ENCODE measurements around the gene GGA1. TPM values are rescaled to one million over a fixed set of nuclear protein-coding genes. Genes with fewer than 3 reads are reported as not detected.
A peak's percentile ranks its signal among the peaks of the same experiment; 100 is the strongest.

GGA1 gene
- total and polyA plus RNA-seq, 2 of the 4 experiments (the other 2 are of a cell fraction): 17.2 to 48.5 TPM

DNA sequence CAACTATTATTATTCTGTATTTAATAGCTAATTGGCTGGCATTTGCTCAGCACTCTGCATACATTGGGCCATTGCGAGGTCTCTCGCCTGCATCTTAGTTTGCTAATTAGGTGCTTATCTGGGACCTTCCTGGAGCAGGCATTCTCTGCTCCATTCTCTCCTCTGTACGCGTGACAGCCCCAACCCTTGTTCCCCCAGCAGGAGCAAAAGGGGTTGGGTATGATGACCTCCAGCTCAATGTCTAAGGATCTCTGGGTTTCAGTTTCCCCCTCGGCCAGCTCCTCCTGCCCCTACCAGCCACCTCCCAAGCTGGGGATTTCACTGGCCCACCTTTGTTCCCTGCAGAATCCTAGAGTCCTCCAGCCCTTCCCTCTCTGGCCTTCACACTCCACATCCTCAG is 19.0 kb upstream of the GGA1 start:
- Histone ChIP-seq H2BK120ac (ENCODE audit: low read depth, low read length) (peak overlapping the region; percentile 39; the same call in 1 of the 2 replicates), H3K56ac (ENCODE audit: extremely low read depth, insufficient read depth, low read length) (no peak overlapping the region), H4K8ac (ENCODE audit: low read depth in 2 of 2, low read length in 2 of 2) (peak overlapping the region in 1 of 2 experiments; percentile 9; a peak in 1 of 4 replicates), H2AK9ac (replicated peaks; ENCODE audit: low read depth, low read length, poor library complexity) (no peak overlapping the region), H3K14ac (replicated peaks; ENCODE audit: low read depth, low read length) (peak overlapping the region; percentile 30; the same call in 1 of the 2 replicates), H3K79me1 (ENCODE audit: low read depth in 1 of 2, low read length in 2 of 2) (no peaks in the 10 kb centered on the region), H3K4me3 (ENCODE audit: insufficient read depth, low read depth, low read length) (no peak overlapping the region), H2BK20ac (ENCODE audit: low read depth, low read length) (peak overlapping the region; percentile 45; the same call in 1 of the 2 replicates), H3K36me3 (ENCODE audit: control insufficient read depth, insufficient read depth, low read length) (no peaks in the 10 kb centered on the region), H2BK15ac (ENCODE audit: low read depth, low read length) (no peak overlapping the region), H2AK5ac (ENCODE audit: low read depth, low read length) (no peak overlapping the region), H3K27ac (ENCODE audit: insufficient read depth, low read length) (no peak overlapping the region), H2BK5ac (ENCODE audit: low read depth, low read length, poor library complexity, severe bottlenecking) (no peak overlapping the region), H4K91ac (ENCODE audit: insufficient read depth, low read depth, low read length) (no peak overlapping the region), H3K9ac (ENCODE audit: low read depth, low read length) (no peak overlapping the region), H3K9me1 (ENCODE audit: insufficient read depth, low read length) (0 out of 2 replicates have a peak, but pooled peaks cover 3% of the 10 kb centered on the region), H2AFZ (replicated peaks; ENCODE audit: low read length, poor library complexity) (no peak overlapping the region), H3K4ac (ENCODE audit: low read depth, low read length) (no peak overlapping the region), H3K23ac (ENCODE audit: low read depth, low read length) (no peak overlapping the region), H4K5ac (ENCODE audit: low read depth, low read length) (no peak overlapping the region; the same call in 1 of the 2 replicates), H3K4me2 (ENCODE audit: low read depth, low read length) (no peak overlapping the region), H3K18ac (ENCODE audit: low read depth, low read length) (no peak overlapping the region; the same call in 1 of the 2 replicates), H3K9me3 (ENCODE audit: control insufficient read depth, insufficient read depth, low read length) (no peaks in the 10 kb centered on the region), H4K20me1 (ENCODE audit: insufficient read depth, low read length) (no peaks in the 10 kb centered on the region), H3K4me1 (ENCODE audit: control insufficient read depth, insufficient read depth, low read length) (no peaks in the 10 kb centered on the region; the same call in 1 of the 2 replicates), H3K27me3 (ENCODE audit: control insufficient read depth, insufficient read depth, low read length) (peaks cover 17% of the 10 kb centered on the region)
- DNase-seq (no peak), ATAC-seq (ENCODE audit: low read depth) (no peak)
- ChIA-PET CTCF (no interaction called here), POLR2A (ENCODE audit: unreplicated experiment) (no interaction called here)
- no TSS peak for BruUV-seq (replicated peaks)
- intact Hi-C loops (cut with micrococcal nuclease) (loop anchor here (1.0 kb wide), 1 partner anchor 44 kb away; no protein-coding TSS in a partner anchor), dilution Hi-C loops (cut with HindIII; ENCODE audit: low sequenced_read_pairs, unreplicated experiment) (no loop called here), in situ Hi-C loops (cut with MboI; ENCODE audit: low sequenced_read_pairs) (no loop called here)
- 80% methylated on average over 1 of the region's 5 CpGs; no CpG with 5 or more reads in 1 of the 2 experiments for WGBS, 2 experiments (ENCODE audit: extremely low coverage in 2 of 2, insufficient read length in 1 of 2)
- TF ChIP-seq MAZ (IDR thresholded peaks at IDR 0.05; ENCODE audit: borderline replicate concordance, low read depth, low read length) (no peak), CEBPB (IDR thresholded peaks at IDR 0.05; ENCODE audit: low read depth, low read length) (no peak), RFX5 (IDR thresholded peaks at IDR 0.05; ENCODE audit: low read depth, low read length) (no peak), RAD21 (IDR thresholded peaks at IDR 0.05; ENCODE audit: low read length) (no peak), SMC3 (IDR thresholded peaks at IDR 0.05; ENCODE audit: low read depth, low read length) (no peak), MAFK (IDR thresholded peaks at IDR 0.05; ENCODE audit: low read depth, low read length) (no peak), FOS (IDR thresholded peaks at IDR 0.05; ENCODE audit: low read depth, low read length) (no peak), CHD1 (IDR thresholded peaks at IDR 0.05; ENCODE audit: low read depth, low read length) (no peak), BHLHE40 (IDR thresholded peaks at IDR 0.05; ENCODE audit: low read depth, low read length) (no peak), RCOR1 (IDR thresholded peaks at IDR 0.05; ENCODE audit: insufficient replicate concordance, low read length) (no peak), NFE2L2 (IDR thresholded peaks at IDR 0.05; ENCODE audit: low read depth, low read length) (no peak), POLR2A (IDR thresholded peaks at IDR 0.05; ENCODE audit: low read depth, low read length) (no peak), MXI1 (IDR thresholded peaks at IDR 0.05; ENCODE audit: borderline replicate concordance, low read depth, low read length) (no peak)
- TF ChIP-seq, protein P1, sequence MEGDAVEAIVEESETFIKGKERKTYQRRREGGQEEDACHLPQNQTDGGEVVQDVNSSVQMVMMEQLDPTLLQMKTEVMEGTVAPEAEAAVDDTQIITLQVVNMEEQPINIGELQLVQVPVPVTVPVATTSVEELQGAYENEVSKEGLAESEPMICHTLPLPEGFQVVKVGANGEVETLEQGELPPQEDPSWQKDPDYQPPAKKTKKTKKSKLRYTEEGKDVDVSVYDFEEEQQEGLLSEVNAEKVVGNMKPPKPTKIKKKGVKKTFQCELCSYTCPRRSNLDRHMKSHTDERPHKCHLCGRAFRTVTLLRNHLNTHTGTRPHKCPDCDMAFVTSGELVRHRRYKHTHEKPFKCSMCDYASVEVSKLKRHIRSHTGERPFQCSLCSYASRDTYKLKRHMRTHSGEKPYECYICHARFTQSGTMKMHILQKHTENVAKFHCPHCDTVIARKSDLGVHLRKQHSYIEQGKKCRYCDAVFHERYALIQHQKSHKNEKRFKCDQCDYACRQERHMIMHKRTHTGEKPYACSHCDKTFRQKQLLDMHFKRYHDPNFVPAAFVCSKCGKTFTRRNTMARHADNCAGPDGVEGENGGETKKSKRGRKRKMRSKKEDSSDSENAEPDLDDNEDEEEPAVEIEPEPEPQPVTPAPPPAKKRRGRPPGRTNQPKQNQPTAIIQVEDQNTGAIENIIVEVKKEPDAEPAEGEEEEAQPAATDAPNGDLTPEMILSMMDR (conservative IDR thresholded peaks at IDR 0.05; ENCODE audit: low read depth, low read length): no peak
- TF ChIP-seq, protein P2, sequence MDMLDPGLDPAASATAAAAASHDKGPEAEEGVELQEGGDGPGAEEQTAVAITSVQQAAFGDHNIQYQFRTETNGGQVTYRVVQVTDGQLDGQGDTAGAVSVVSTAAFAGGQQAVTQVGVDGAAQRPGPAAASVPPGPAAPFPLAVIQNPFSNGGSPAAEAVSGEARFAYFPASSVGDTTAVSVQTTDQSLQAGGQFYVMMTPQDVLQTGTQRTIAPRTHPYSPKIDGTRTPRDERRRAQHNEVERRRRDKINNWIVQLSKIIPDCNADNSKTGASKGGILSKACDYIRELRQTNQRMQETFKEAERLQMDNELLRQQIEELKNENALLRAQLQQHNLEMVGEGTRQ (IDR thresholded peaks at IDR 0.05; ENCODE audit: low read depth, low read length): no peak
- TF ChIP-seq, protein P3, sequence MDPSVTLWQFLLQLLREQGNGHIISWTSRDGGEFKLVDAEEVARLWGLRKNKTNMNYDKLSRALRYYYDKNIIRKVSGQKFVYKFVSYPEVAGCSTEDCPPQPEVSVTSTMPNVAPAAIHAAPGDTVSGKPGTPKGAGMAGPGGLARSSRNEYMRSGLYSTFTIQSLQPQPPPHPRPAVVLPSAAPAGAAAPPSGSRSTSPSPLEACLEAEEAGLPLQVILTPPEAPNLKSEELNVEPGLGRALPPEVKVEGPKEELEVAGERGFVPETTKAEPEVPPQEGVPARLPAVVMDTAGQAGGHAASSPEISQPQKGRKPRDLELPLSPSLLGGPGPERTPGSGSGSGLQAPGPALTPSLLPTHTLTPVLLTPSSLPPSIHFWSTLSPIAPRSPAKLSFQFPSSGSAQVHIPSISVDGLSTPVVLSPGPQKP (IDR thresholded peaks at IDR 0.05; ENCODE audit: borderline replicate concordance, low read depth, low read length): no peak

Measured in IMR-90 (cell line).